Astrocyte of the cerebellum (primary cell): ENCODE measurements around the gene LIMS2.

Experiments used
- DNase-seq: peaks from one replicate; pipeline ENCODE4 v3.0.0-alpha.2; 2011; ENCODE audit warnings: low read depth
- H3K4me3 ChIP-seq: 2 replicates; pipeline ENCODE4 v1.5.1; 2011; ENCODE audit warnings: mild to moderate bottlenecking, low read depth, low read length, moderate library complexity
- in situ Hi-C: cut with HindIII; loops from 2 replicates; pipeline ENCODE4 v1.10.0; 2017; ENCODE audit warnings: low sequenced_read_pairs
- TF ChIP-seq, protein P1 (sequence below): IDR thresholded peaks from 2 replicates; pipeline ENCODE4 v1.5.1; 2012; ENCODE audit warnings: low read length, low read depth, moderate library complexity, mild to moderate bottlenecking; ENCODE audit errors: missing control alignments

The LIMS2 gene

DNA sequence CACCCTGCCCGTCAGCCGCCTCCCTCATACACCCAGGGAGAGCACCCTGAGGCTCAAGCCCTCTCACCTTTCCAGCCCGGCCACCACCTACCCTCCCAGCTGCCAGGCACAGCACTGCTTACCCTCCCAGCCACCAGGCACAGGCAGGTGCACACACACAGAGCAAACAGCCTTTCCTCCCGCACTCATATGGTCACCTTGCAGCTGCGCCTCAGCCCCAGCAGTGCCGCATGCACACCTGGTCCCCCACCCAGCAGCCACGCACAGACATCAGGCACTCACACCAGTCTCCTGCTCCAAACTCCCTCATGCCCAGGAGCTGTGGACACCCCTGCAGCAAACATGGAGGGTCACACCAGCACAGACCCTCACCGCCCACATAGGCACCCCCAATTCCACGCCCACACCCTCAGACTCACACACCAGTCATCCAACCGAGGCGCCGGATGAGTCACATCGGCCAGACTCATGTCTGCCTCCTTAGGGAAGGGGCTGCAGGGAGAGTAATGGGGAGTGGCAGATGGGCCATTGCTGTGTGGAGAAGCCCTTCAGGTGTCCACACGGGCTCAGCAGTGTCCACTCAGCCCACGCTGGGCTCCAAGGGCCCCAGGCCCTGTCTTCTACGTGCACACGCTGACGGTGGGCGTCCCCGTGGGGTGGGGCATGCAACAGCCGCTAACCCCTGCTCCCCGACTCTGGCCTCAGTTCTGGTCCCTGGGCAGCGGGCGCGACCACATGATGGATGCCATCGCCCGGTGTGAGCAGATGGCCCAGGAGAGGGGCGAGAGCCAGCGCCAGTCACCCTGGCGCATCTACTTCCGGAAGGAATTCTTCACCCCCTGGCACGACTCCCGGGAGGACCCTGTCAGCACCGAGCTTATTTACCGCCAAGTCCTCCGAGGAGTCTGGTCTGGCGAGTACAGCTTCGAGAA lies 51.7 kb downstream of the LIMS2 start:
- TF ChIP-seq, protein P1, sequence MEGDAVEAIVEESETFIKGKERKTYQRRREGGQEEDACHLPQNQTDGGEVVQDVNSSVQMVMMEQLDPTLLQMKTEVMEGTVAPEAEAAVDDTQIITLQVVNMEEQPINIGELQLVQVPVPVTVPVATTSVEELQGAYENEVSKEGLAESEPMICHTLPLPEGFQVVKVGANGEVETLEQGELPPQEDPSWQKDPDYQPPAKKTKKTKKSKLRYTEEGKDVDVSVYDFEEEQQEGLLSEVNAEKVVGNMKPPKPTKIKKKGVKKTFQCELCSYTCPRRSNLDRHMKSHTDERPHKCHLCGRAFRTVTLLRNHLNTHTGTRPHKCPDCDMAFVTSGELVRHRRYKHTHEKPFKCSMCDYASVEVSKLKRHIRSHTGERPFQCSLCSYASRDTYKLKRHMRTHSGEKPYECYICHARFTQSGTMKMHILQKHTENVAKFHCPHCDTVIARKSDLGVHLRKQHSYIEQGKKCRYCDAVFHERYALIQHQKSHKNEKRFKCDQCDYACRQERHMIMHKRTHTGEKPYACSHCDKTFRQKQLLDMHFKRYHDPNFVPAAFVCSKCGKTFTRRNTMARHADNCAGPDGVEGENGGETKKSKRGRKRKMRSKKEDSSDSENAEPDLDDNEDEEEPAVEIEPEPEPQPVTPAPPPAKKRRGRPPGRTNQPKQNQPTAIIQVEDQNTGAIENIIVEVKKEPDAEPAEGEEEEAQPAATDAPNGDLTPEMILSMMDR = no peak
- no peak overlapping the region for H3K4me3 ChIP-seq
- in situ Hi-C loops = no loop called here
- DNase-seq = no peak

DNA sequence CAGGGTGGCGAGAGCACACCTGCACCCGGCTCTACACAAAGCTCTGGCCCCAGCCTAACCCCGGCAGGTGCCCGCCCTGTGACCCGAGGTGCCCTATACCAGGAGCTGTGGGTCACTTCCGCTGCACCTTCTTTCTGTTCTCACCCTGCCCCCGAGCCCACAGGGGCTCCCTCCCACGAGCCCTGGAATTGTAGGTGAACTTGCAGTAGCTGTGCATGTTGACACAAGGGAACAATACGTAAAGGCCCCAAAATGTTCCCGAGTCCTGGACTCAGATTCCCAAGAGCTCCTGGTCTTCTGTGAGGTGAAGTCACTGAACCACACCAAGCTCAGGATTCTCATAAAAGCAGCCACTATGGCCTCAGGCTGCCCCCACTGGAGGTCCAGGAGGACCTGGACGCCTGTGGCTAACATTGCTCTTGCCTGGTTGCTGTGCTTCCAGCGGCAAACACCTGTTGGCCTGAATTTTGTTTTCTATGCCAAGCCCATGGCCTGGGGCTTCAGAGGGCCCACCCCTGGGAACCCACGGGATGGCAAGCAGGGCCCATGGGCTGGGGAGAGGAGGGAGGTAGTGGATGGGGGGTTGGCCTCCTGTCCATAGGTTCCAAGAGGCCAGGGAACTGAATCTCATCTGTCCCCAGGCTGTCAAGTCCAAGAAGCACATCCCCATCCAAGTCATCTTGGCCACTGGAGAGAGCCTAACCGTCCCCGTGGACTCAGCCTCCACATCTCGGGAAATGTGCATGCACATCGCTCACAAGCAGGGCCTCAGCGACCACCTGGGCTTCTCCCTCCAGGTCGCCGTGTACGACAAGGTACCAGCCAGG lies 52.6 kb downstream of the LIMS2 start:
- no peak for DNase-seq
- H3K4me3 ChIP-seq = no peak overlapping the region
- in situ Hi-C loops = no loop called here
- TF ChIP-seq, protein P1 = no peak

DNA sequence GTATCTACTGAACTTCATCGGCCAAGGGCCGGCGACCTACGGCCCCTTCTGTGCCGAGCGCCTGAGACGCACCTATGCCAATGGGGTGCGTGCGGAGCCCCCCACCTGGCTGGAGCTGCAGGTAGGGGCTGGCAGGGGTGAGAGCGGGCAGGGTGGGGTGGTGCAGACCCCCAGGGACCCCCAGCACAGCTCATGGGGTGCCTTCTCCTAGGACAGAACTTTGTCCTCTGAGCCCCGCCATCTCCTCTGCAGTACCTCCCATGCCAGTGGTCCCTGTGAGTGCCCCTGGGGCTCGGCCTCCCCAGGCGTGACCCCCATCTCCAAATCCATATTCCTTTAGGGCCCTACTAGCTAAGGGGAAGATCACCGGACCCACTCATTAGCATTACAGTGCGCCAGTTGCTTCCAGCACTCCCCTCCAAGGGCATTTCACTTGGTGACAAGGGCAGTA lies 53.3 kb downstream of the LIMS2 start:
- H3K4me3 ChIP-seq = no peak overlapping the region
- DNase-seq = no peak
- TF ChIP-seq, protein P1 = no peak
- in situ Hi-C loops = no loop called here

DNA sequence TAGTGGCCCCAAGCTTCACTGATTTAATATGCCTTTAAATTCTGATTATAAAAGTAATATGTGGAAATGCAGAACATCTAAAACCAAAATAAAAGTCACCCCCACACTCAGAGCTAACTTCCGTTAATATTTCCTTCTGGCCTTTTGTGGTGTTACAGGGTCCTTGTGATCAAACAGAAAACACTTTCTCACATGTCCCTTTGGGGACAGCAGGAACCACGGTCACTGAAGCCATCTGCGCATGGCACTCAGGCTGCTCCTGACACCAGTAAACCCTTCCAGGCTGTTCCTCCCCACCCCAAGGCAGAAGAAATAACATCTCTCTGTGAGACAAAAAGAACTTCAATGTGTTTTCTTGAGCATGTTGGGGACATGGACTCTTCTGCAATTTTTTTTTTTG lies 54.5 kb downstream of the LIMS2 start:
- in situ Hi-C loops = no loop called here
- no peak for DNase-seq
- H3K4me3 ChIP-seq = no peak overlapping the region
- TF ChIP-seq, protein P1 = no peak

DNA sequence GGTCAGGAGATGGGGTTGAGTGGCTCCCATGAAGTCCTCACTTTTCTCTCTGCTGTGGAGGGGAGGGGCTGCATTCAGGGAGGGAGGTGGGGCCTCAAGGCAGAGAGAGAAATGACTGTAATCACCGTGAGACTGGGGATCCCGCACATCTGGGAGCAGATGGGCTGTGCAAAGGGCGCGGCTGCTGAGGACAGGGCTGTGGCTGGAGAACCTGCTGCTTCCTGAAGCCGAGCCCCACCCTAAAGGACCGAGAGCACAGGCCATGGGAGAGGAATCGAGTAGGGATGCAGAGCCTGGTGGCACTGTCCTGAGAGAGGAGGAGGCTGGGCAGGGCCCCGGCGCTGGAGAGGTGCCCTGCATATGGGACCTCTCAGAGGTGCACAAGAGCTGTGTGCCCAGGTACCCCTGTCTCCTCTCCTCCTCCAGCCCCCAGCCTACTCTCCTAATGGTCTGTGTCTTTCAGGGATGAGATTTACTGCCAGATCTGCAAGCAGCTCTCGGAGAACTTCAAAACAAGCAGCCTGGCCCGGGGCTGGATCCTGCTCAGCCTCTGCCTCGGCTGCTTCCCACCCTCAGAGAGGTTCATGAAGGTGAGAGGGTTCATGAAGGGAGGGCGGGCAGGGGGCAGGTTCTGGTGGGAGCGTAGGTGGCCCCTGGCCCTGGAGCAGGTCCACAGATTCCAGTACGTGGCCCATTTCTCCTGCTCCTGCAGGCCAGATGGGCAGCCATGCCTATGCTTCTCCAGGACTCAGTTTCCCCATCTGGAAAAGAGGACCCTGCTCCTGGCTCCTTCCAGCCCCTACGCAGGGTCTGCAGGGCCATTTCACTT lies 55.2 kb downstream of the LIMS2 start:
- DNase-seq = no peak
- in situ Hi-C loops = no loop called here
- TF ChIP-seq, protein P1 = no peak
- H3K4me3 ChIP-seq = no peak overlapping the region

DNA sequence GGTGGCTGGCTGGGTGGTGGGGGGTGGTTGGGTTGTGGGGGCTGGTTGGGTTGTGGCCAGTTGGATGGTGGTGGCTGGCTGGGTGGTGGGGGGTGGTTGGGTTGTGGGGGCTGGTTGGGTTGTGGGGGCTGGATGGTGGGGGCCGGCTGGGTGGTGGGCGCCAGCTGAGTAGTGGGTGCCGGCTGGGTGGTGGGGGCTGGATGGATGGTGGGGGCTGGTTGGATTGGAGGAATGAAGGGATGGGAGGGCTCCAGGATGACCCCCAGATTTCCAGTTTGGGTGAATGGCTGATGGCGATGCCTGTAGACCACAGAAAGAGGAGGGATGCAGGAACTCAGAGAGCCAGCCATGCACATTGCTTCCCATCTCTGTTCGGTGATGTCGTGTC lies 56.1 kb downstream of the LIMS2 start:
- DNase-seq = no peak
- in situ Hi-C loops = no loop called here
- H3K4me3 ChIP-seq = no peak overlapping the region
- TF ChIP-seq, protein P1 = no peak
